Left lung (tissue), 10 donors: ENCODE data around the gene KRTAP5-6. TPM values are rescaled to one million over a fixed set of nuclear protein-coding genes. Genes with fewer than 3 reads are reported as not detected.

ENCODE experiments used
- ATAC-seq: fragments of 200-7000 bp; cut with Tn5 transposase; one replicate; pipeline ENCODE4 v1.9.1; 2020; ENCODE audit warnings: moderate library complexity
- DNase-seq, 4 donors: peaks; one replicate each; pipeline ENCODE4 v3.0.0-alpha.2; 2013 to 2020
- H3K27ac ChIP-seq, 2 donors: fragments of 200-600 bp; sonication (generic) in 1 of 2; one replicate each; pipeline versions ENCODE4 v1.5.0 to v1.8.0; 2020 to 2021
- H3K27me3 ChIP-seq, 2 donors: fragments of 200-600 bp; sonication (generic) in 1 of 2; one replicate each; pipeline versions ENCODE4 v1.5.0 to v1.8.0; 2020 to 2021
- H3K36me3 ChIP-seq, 2 donors: fragments of 200-600 bp; sonication (generic) in 1 of 2; one replicate each; pipeline versions ENCODE4 v1.5.0 to v1.8.0; 2020 to 2021
- H3K4me1 ChIP-seq, 2 donors: fragments of 200-600 bp; one replicate each; pipeline ENCODE4 v1.8.0; 2021
- H3K4me3 ChIP-seq, 2 donors: fragments of 200-600 bp; sonication (generic) in 1 of 2; one replicate each; pipeline versions ENCODE4 v1.5.0 to v1.8.0; 2020 to 2021; ENCODE audit warnings: mild to moderate bottlenecking in 1 of 2
- H3K9me3 ChIP-seq, 2 donors: fragments of 200-600 bp; sonication (generic) in 1 of 2; one replicate each; pipeline versions ENCODE4 v1.5.0 to v1.8.0; 2020 to 2021
- CTCF ChIP-seq, 2 donors: fragments of 200-600 bp; sonication (generic) in 1 of 2; IDR thresholded peaks; one replicate each; pipeline versions ENCODE4 v1.5.0 to v1.8.0; 2021; ENCODE audit warnings: antibody characterized with exemption in 2 of 2
- intact Hi-C, 2 donors: fragments of 100-400 bp; cut with DNase I; formaldehyde crosslinking; loops; one replicate each; pipeline versions ENCODE4 v1.11.2 to v1.14.2; 2022
- polyA plus RNA-seq, 6 donors: library from polyadenylated mRNA; unstranded; fragments of 120-200 nt; gene quantifications; one replicate each; pipeline ENCODE4 v1.2.1, GENCODE V29; 2013; ENCODE audit not compliant: insufficient read length in 6 of 6
- total RNA-seq, 2 donors: library from RNA; stranded (reverse); fragmentation: NEBNext Ultra II Directional; extraction: Animal tissue kit (Norgen Biotek cat#: 25700); gene quantifications; one replicate each; pipeline ENCODE4 v1.2.1, GENCODE V29; 2021
- donor health status: DM: no; HTN: yes; CAD: no.
- donor health status: DM: no; HTN: no; CAD: no.

Gene KRTAP5-6
- total and polyA plus RNA-seq, 8 donors = not detected

- Histone ChIP-seq H3K27ac (no peak overlapping the region), H3K4me1 (peaks cover 0 to 5% of the 10 kb centered on the region in 2 donors), H3K27me3 (peaks cover 0 to 43% of the 10 kb centered on the region in 2 donors), H3K9me3 (no peaks in the 10 kb centered on the region), H3K36me3 (no peaks in the 10 kb centered on the region), H3K4me3 (no peak overlapping the region)
- intact Hi-C loops = loop anchor here in 1 of 2 donors (10.0 kb wide), 1 partner anchor 181 kb away; the partner anchor contains the start of genes SYT8 and TNNI2
- TF ChIP-seq CTCF (IDR thresholded peaks at IDR 0.05) = no peak
- DNase-seq (no peak), ATAC-seq (no peak)
Observed at GRCh38 chr11:1653541-1654387, 43.2 kb upstream of the KRTAP5-6 start.

- DNase-seq (peak in 1 of 4 donors; percentile 20), ATAC-seq (no peak)
- intact Hi-C loops = loop anchor here in 1 of 2 donors (10.0 kb wide), 1 partner anchor 180 kb away; the partner anchor contains the start of genes SYT8 and TNNI2
- Histone ChIP-seq H3K4me1 (peaks cover 0 to 5% of the 10 kb centered on the region in 2 donors), H3K27ac (no peak overlapping the region), H3K4me3 (no peak overlapping the region), H3K9me3 (no peaks in the 10 kb centered on the region), H3K36me3 (no peaks in the 10 kb centered on the region), H3K27me3 (peaks cover 0 to 50% of the 10 kb centered on the region in 2 donors)
- TF ChIP-seq CTCF (IDR thresholded peaks at IDR 0.05) = no peak
Observed at GRCh38 chr11:1654388-1655167, 42.4 kb upstream of the KRTAP5-6 start.

GRCh38 chr11:1655168-1656060 lies 41.6 kb upstream of the KRTAP5-6 start:
- peaks cover 0 to 5% of the 10 kb centered on the region in 2 donors for H3K4me1 ChIP-seq
- no peak overlapping the region for H3K27ac ChIP-seq
- no peaks in the 10 kb centered on the region for H3K36me3 ChIP-seq
- peak in 2 of 4 donors; percentile 14 to 70 for DNase-seq
- intact Hi-C loops = loop anchor here in 1 of 2 donors (10.0 kb wide), 1 partner anchor 179 kb away; the partner anchor contains the start of genes SYT8 and TNNI2
- no peaks in the 10 kb centered on the region for H3K9me3 ChIP-seq
- TF ChIP-seq CTCF (IDR thresholded peaks at IDR 0.05) = no peak
- no peak overlapping the region for H3K4me3 ChIP-seq
- no peak for ATAC-seq
- H3K27me3 ChIP-seq = peaks cover 0 to 57% of the 10 kb centered on the region in 2 donors

GRCh38 chr11:1656061-1656441 lies 40.9 kb upstream of the KRTAP5-6 start:
- no peak overlapping the region for H3K4me3 ChIP-seq
- H3K36me3 ChIP-seq = no peaks in the 10 kb centered on the region
- H3K4me1 ChIP-seq = peaks cover 0 to 5% of the 10 kb centered on the region in 2 donors
- H3K27me3 ChIP-seq = peaks cover 0 to 57% of the 10 kb centered on the region in 2 donors
- no peak for TF ChIP-seq CTCF (IDR thresholded peaks at IDR 0.05)
- H3K27ac ChIP-seq = no peak overlapping the region
- no peak for ATAC-seq
- H3K9me3 ChIP-seq = no peaks in the 10 kb centered on the region
- intact Hi-C loops = loop anchor here in 1 of 2 donors (10.0 kb wide), 1 partner anchor 179 kb away; the partner anchor contains the start of genes SYT8 and TNNI2
- DNase-seq = peak in 1 of 4 donors; percentile 14
